Right atrium auricular region (tissue), 2 donors: ENCODE results near the gene BICRA. TPM values are rescaled to one million over a fixed set of nuclear protein-coding genes. Genes with fewer than 3 reads are reported as not detected.
"Not testable (repeated sequence)": the region's sequence is repeated elsewhere in the genome, so short reads cannot be mapped to it uniquely, and the experiment has no call there.

ENCODE experiments used
- DNase-seq: peaks from one replicate; pipeline ENCODE4 v3.0.0-alpha.2; 2019; ENCODE audit warnings: low spot score
- H3K27ac ChIP-seq, 2 donors: fragments of 200-600 bp; sonication (generic); 1 replicate in 1 of 2; 2 replicates in 1 of 2; pipeline ENCODE4 v1.5.1; 2016 to 2019
- H3K27me3 ChIP-seq, 2 donors: fragments of 200-600 bp; sonication (generic); one replicate each; pipeline versions ENCODE4 v1.5.1 to v1.6.0; 2017 to 2019
- H3K36me3 ChIP-seq: fragments of 200-600 bp; sonication (generic); one replicate; pipeline ENCODE4 v1.5.1; 2016
- H3K4me1 ChIP-seq, 2 donors: fragments of 200-600 bp; sonication (generic); one replicate each; pipeline versions ENCODE4 v1.5.1 to v1.6.0; 2017 to 2019
- H3K4me3 ChIP-seq, 2 donors: fragments of 200-600 bp; sonication (generic); 1 replicate in 1 of 2; 2 replicates in 1 of 2; pipeline ENCODE4 v1.5.1; 2017 to 2019; ENCODE audit warnings: mild to moderate bottlenecking in 1 of 2, moderate library complexity in 1 of 2
- H3K9me3 ChIP-seq, 2 donors: fragments of 200-600 bp; sonication (generic); one replicate each; pipeline ENCODE4 v1.5.1; 2019
- CTCF ChIP-seq, 2 donors: fragments of 200-600 bp; sonication (generic); IDR thresholded peaks; one replicate each; pipeline ENCODE4 v1.5.1; 2019; ENCODE audit warnings: antibody characterized with exemption in 2 of 2
- total RNA-seq, 2 donors: library from RNA; depleted of rRNA; stranded (reverse); fragments of >200 nt; gene quantifications; one replicate each; pipeline ENCODE4 v1.1.0, GENCODE V29; 2016

The BICRA gene
- total RNA-seq, 2 donors from 2014 or later, result 7.0 to 12.6 TPM

DNA sequence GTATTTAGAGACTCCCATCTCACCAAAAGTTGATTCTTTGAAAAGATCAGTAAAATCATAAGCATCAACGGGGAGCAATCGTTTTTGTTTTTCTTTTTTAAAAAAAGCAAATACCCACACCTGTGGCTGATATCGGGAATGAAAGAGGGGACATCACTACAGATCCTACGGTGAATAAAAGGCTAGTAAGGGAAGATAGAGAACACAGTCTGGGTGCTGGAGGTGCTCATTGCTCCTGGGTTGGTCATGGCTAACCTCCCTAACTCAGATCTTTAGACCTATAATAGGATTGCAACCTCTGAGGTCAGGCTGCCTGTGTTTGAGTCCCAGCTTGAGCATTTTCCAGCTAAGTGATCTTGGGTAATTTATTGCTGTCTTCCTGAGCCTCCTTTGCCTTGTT is 105.4 kb downstream of the BICRA start:
- peak overlapping the region; percentile 89 to 91 for H3K27ac ChIP-seq
- peak overlapping the region; percentile 71 to 79 for H3K4me3 ChIP-seq
- peaks cover 0 to 6% of the 10 kb centered on the region in 2 donors for H3K9me3 ChIP-seq
- no peak for DNase-seq
- peaks cover 14% of the 10 kb centered on the region for H3K36me3 ChIP-seq
- H3K4me1 ChIP-seq, result peaks cover 0 to 56% of the 10 kb centered on the region in 2 donors
- H3K27me3 ChIP-seq, result no peaks in the 10 kb centered on the region
- no peak for TF ChIP-seq CTCF (IDR thresholded peaks at IDR 0.05)

GRCh38 chr19:47714855-47715254 is 105.9 kb downstream of the BICRA start:
- Histone ChIP-seq H3K27ac (peak overlapping the region; percentile 4 to 91), H3K4me1 (peaks cover 0 to 62% of the 10 kb centered on the region in 2 donors), H3K36me3 (peaks cover 14% of the 10 kb centered on the region), H3K4me3 (peak overlapping the region; percentile 71 to 79)
- H3K27me3 ChIP-seq, DNase-seq, H3K9me3 ChIP-seq: not testable (repeated sequence)

- TF ChIP-seq CTCF (IDR thresholded peaks at IDR 0.05), result no peak
- Histone ChIP-seq H3K36me3 (peaks cover 14% of the 10 kb centered on the region), H3K4me3 (peak overlapping the region in 1 of 2 donors; percentile 32), H3K27me3 (no peaks in the 10 kb centered on the region), H3K27ac (peak overlapping the region; percentile 32 to 88), H3K4me1 (peaks cover 0 to 74% of the 10 kb centered on the region in 2 donors), H3K9me3 (peaks cover 0 to 6% of the 10 kb centered on the region in 2 donors)
- DNase-seq, result no peak
Observed at GRCh38 chr19:47716270-47716937, 107.5 kb downstream of the BICRA start.

GRCh38 chr19:47718415-47719046 is 109.6 kb downstream of the BICRA start:
- H3K9me3 ChIP-seq, H3K27me3 ChIP-seq, DNase-seq: not testable (repeated sequence)
- Histone ChIP-seq H3K4me1 (peaks cover 0 to 76% of the 10 kb centered on the region in 2 donors), H3K36me3 (peaks cover 14% of the 10 kb centered on the region), H3K4me3 (peak overlapping the region; percentile 9 to 37), H3K27ac (peak overlapping the region; percentile 84 to 88)

GRCh38 chr19:47719047-47719859 is 110.3 kb downstream of the BICRA start:
- peaks cover 0 to 5% of the 10 kb centered on the region in 2 donors for H3K9me3 ChIP-seq
- H3K27me3 ChIP-seq, result no peaks in the 10 kb centered on the region
- H3K27ac ChIP-seq, result peak overlapping the region; percentile 84 to 88
- H3K4me3 ChIP-seq, result peak overlapping the region; percentile 9 to 37
- H3K36me3 ChIP-seq, result peaks cover 14% of the 10 kb centered on the region
- DNase-seq, result peak; percentile 93
- H3K4me1 ChIP-seq, result peaks cover 0 to 77% of the 10 kb centered on the region in 2 donors
- no peak for TF ChIP-seq CTCF (IDR thresholded peaks at IDR 0.05)

- no peaks in the 10 kb centered on the region for H3K27me3 ChIP-seq
- no peak for TF ChIP-seq CTCF (IDR thresholded peaks at IDR 0.05)
- H3K36me3 ChIP-seq, result peaks cover 14% of the 10 kb centered on the region
- no peak overlapping the region for H3K4me3 ChIP-seq
- DNase-seq, result no peak
- H3K27ac ChIP-seq, result peak overlapping the region; percentile 84 to 88
- H3K4me1 ChIP-seq, result peaks cover 0 to 68% of the 10 kb centered on the region in 2 donors
- H3K9me3 ChIP-seq, result no peaks in the 10 kb centered on the region
Observed at GRCh38 chr19:47720669-47721422, 111.9 kb downstream of the BICRA start.
